Brain microvascular endothelial cell (primary cell): ENCODE results near the gene PHF3.
A peak's percentile ranks its signal among the peaks of the same experiment; 100 is the strongest.

Experiments
- DNase-seq: peaks from one replicate; pipeline ENCODE4 v3.0.0-alpha.2; 2020
- H3K27ac ChIP-seq: fragments of 250-450 bp; sonication (Bioruptor Pico); 2 replicates; pipeline ENCODE4 v1.5.1; 2020; ENCODE audit warnings: mild to moderate bottlenecking, moderate library complexity
- H3K27me3 ChIP-seq: fragments of 250-450 bp; sonication (Bioruptor Pico); replicated peaks from 2 replicates; pipeline ENCODE4 v1.5.1; 2020; ENCODE audit warnings: mild to moderate bottlenecking
- H3K36me3 ChIP-seq: fragments of 250-450 bp; sonication (Bioruptor Pico); replicated peaks from 2 replicates; pipeline ENCODE4 v1.5.1; 2020; ENCODE audit warnings: mild to moderate bottlenecking
- H3K4me3 ChIP-seq: 2 replicates; pipeline ENCODE4 v1.5.1; 2011; ENCODE audit warnings: low read depth, mild to moderate bottlenecking, control low read depth, low read length, moderate library complexity
- in situ Hi-C: cut with HindIII; loops from 2 replicates; pipeline ENCODE4 v1.10.0; 2017; ENCODE audit warnings: low sequenced_read_pairs, low pct_ligation_motif_present
- TF ChIP-seq, protein P1 (sequence below): IDR thresholded peaks from 2 replicates; pipeline ENCODE4 v1.5.1; 2011; ENCODE audit warnings: low read depth, mild to moderate bottlenecking, moderate library complexity, low read length, control low read depth, inconsistent platforms; ENCODE audit errors: missing control alignments

The PHF3 gene

DNA sequence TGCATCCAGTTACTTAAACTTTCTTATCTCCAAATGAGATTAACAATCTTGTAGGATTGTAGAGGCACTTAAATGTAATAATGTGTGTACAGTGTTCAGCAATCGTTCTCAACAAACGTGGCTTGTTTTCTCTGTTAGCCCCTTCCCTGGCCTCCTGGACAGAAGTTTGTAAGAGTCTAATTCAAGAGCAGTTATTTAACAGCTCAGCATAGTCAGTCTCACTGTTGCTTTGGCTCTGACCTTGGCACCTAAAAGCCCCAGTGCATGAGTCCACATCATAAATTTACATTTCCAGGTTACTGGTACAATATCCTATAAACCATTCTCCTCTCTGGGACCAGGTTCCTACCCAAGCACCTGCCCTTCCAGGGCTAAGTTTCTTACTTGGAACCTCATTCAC lies 11.5 kb upstream of the PHF3 start:
- Histone ChIP-seq H3K27ac (no peak overlapping the region), H3K4me3 (no peak overlapping the region), H3K36me3 (no peaks in the 10 kb centered on the region), H3K27me3 (no peaks in the 10 kb centered on the region)
- no peak for DNase-seq
- in situ Hi-C loops = no loop called here
- TF ChIP-seq, protein P1, sequence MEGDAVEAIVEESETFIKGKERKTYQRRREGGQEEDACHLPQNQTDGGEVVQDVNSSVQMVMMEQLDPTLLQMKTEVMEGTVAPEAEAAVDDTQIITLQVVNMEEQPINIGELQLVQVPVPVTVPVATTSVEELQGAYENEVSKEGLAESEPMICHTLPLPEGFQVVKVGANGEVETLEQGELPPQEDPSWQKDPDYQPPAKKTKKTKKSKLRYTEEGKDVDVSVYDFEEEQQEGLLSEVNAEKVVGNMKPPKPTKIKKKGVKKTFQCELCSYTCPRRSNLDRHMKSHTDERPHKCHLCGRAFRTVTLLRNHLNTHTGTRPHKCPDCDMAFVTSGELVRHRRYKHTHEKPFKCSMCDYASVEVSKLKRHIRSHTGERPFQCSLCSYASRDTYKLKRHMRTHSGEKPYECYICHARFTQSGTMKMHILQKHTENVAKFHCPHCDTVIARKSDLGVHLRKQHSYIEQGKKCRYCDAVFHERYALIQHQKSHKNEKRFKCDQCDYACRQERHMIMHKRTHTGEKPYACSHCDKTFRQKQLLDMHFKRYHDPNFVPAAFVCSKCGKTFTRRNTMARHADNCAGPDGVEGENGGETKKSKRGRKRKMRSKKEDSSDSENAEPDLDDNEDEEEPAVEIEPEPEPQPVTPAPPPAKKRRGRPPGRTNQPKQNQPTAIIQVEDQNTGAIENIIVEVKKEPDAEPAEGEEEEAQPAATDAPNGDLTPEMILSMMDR = no peak

GRCh38 chr6:63630466-63630865 lies 5.1 kb upstream of the PHF3 start:
- TF ChIP-seq, protein P1 = no peak
- in situ Hi-C loops = no loop called here
- DNase-seq = no peak

DNA sequence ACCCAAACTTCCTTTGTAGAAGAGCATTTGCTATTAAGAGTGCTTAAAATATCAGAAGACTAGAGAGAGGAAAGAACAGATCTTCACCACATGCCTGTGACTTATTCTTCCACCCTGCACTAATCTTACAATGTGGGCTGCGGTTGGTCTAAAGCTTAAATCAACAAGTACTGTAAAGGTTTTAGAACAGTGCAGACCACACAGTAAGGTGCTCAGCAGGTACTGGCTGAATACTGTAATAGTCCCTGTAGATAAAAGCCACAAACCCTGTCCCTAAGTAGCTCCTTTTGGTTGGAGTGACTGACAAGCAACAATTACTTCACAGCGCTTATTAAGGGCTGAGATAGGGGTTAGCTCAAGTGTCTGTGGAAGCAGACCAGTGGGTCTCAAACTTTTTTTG lies 972 bp upstream of the PHF3 start:
- peak; percentile 2 for DNase-seq
- Histone ChIP-seq H3K4me3 (no peak overlapping the region), H3K27me3 (no peaks in the 10 kb centered on the region), H3K36me3 (no peaks in the 10 kb centered on the region), H3K27ac (no peak overlapping the region)
- in situ Hi-C loops = no loop called here
- TF ChIP-seq, protein P1 = no peak

More at GRCh38 chr6:63630466-63630865, 5.1 kb upstream of the PHF3 start:
- Histone ChIP-seq H3K4me3 (no peak overlapping the region), H3K27me3 (no peaks in the 10 kb centered on the region), H3K27ac (no peak overlapping the region), H3K36me3 (no peaks in the 10 kb centered on the region)

GRCh38 chr6:63635215-63635587 lies 401 bp upstream of the PHF3 start:
- TF ChIP-seq, protein P1 = no peak
- no peak overlapping the region for H3K27ac ChIP-seq

GRCh38 chr6:63636518-63637021 lies 968 bp downstream of the PHF3 start:
- H3K4me3 ChIP-seq = peak overlapping the region; percentile 82
- peak; percentile 18 for DNase-seq
- H3K36me3 ChIP-seq = no peaks in the 10 kb centered on the region
- TF ChIP-seq, protein P1 = no peak
- peak overlapping the region; percentile 74 for H3K27ac ChIP-seq
- in situ Hi-C loops = no loop called here
- no peaks in the 10 kb centered on the region for H3K27me3 ChIP-seq

More at GRCh38 chr6:63635215-63635587, 401 bp upstream of the PHF3 start:
- in situ Hi-C loops = no loop called here
- no peaks in the 10 kb centered on the region for H3K36me3 ChIP-seq
- H3K4me3 ChIP-seq = peak overlapping the region; percentile 82
- no peak for DNase-seq
- no peaks in the 10 kb centered on the region for H3K27me3 ChIP-seq

DNA sequence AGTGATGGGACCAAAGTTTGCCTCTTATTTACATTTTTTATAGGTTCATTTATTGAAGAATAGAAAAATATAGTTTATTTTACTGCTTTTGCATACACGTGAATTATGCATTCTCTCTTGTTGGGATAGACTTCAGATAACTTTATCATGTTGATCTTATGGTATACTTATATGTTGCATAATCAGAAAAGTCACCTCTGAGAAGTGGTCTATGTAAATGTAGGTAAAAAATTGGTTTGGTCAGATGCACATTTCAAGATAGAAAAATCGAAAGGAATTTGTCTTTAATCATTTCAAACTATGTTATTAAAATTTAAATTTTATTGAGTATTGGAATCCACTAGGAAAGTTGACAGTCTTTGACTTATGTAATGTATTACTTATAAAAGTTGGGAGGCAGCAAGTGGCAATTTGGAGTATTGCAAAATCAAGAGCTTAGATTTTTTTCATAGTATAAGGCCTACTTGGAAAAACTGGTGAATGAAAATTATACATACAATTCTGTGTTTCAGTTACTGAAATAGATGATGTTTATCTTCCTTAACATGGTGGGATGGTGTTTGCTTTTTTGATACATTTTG lies 2.4 kb downstream of the PHF3 start:
- in situ Hi-C loops = no loop called here
- no peak overlapping the region for H3K27ac ChIP-seq
- TF ChIP-seq, protein P1 = no peak
- H3K27me3 ChIP-seq = no peaks in the 10 kb centered on the region
- no peak overlapping the region for H3K4me3 ChIP-seq
- no peak for DNase-seq
- H3K36me3 ChIP-seq = no peaks in the 10 kb centered on the region
